Erythroblast (primary cell): Measurements from ENCODE around the gene DSCAML1.

Experiments used
- GATA1 ChIP-seq: IDR thresholded peaks from 2 replicates; pipeline ENCODE4 v1.6.1; 2011; ENCODE audit warnings: low read depth, mild to moderate bottlenecking, control low read depth, low read length, moderate library complexity
- POLR2A ChIP-seq: IDR thresholded peaks from 2 replicates; pipeline ENCODE4 v1.6.1; 2011; ENCODE audit warnings: mild to moderate bottlenecking, low read length

- no peak for TF ChIP-seq POLR2A
- TF ChIP-seq GATA1, result no peak
Observed at GRCh38 chr11:117570701-117571100, 226.3 kb downstream of the DSCAML1 start.
